ENCODE measurements around the gene EIPR1. TPM values are rescaled to one million over a fixed set of nuclear protein-coding genes. Genes with fewer than 3 reads are reported as not detected.

Gene EIPR1
- polyA plus RNA-seq, 1 experiment = 49.2 TPM

DNA sequence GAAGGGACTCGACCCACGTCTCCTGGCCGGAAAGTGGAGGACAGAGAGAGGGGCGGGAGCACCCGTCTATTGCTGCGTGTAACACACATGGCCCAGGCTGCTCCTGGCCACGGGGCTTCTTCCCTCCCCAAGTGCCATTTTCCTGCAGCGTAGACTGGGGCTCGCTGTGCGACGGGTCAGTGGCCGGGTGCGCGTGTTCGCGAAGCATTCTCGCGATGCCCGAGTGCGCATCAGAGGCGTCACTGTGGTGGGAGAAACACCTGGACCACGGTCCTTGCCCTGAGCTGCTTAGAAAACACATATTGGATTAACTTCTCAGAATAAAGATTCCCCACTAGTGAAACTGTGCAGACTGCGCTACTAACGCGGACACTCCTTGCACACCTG is 200.8 kb downstream of the EIPR1 start:
- H3K27me3 ChIP-seq (ENCODE audit: control insufficient read depth, insufficient read depth, low read length) = no peaks in the 10 kb centered on the region
- no peak overlapping the region for H3K4me3 ChIP-seq (ENCODE audit: low read depth, low read length)
- peaks cover 1% of the 10 kb centered on the region; the same call in 1 of the 2 replicates for H3K36me3 ChIP-seq (ENCODE audit: control insufficient read depth, insufficient read depth, low read length)
- POLR2A ChIA-PET = no interaction called here
- DNase-seq (ENCODE audit: low read depth) = no peak
- CTCF ChIA-PET = interaction anchor here (1.4 kb wide), 1 partner anchor 32 kb away, joined by 3 read pairs; no protein-coding TSS in a partner anchor
- no peak for TF ChIP-seq CTCF (IDR thresholded peaks at IDR 0.05; ENCODE audit: insufficient read depth, low read depth, low read length)

- Histone ChIP-seq H3K4me3 (ENCODE audit: low read depth, low read length) (no peak overlapping the region), H3K27me3 (ENCODE audit: control insufficient read depth, insufficient read depth, low read length) (no peaks in the 10 kb centered on the region), H3K36me3 (ENCODE audit: control insufficient read depth, insufficient read depth, low read length) (peaks cover 1% of the 10 kb centered on the region; the same call in 1 of the 2 replicates)
- ChIA-PET POLR2A (no interaction called here), CTCF (interaction anchor here (1.4 kb wide), 1 partner anchor 33 kb away, joined by 3 read pairs; no protein-coding TSS in a partner anchor)
- TF ChIP-seq CTCF (IDR thresholded peaks at IDR 0.05; ENCODE audit: insufficient read depth, low read depth, low read length) = no peak
- DNase-seq (ENCODE audit: low read depth) = no peak
Measured at GRCh38 chr2:3176071-3176868, 201.3 kb downstream of the EIPR1 start.

- POLR2A ChIA-PET = no interaction called here
- H3K4me3 ChIP-seq (ENCODE audit: low read depth, low read length) = no peak overlapping the region
- no peak for DNase-seq (ENCODE audit: low read depth)
- no peaks in the 10 kb centered on the region for H3K27me3 ChIP-seq (ENCODE audit: control insufficient read depth, insufficient read depth, low read length)
- TF ChIP-seq CTCF (IDR thresholded peaks at IDR 0.05; ENCODE audit: insufficient read depth, low read depth, low read length) = no peak
- H3K36me3 ChIP-seq (ENCODE audit: control insufficient read depth, insufficient read depth, low read length) = peaks cover 1% of the 10 kb centered on the region
- CTCF ChIA-PET = interaction anchor here (1.4 kb wide), 1 partner anchor 34 kb away, joined by 3 read pairs; no protein-coding TSS in a partner anchor
Measured at GRCh38 chr2:3175568-3175955, 202.1 kb downstream of the EIPR1 start.

- no peak for DNase-seq (ENCODE audit: low read depth)
- H3K4me3 ChIP-seq (ENCODE audit: low read depth, low read length) = no peak overlapping the region
- peaks cover 1% of the 10 kb centered on the region for H3K36me3 ChIP-seq (ENCODE audit: control insufficient read depth, insufficient read depth, low read length)
- no peaks in the 10 kb centered on the region for H3K27me3 ChIP-seq (ENCODE audit: control insufficient read depth, insufficient read depth, low read length)
- CTCF ChIA-PET = interaction anchor here (0.5 to 1.4 kb wide), 2 partner anchors 34 to 475 kb away, joined by 3 read pairs; no protein-coding TSS in a partner anchor
- POLR2A ChIA-PET = no interaction called here
- no peak for TF ChIP-seq CTCF (IDR thresholded peaks at IDR 0.05; ENCODE audit: insufficient read depth, low read depth, low read length)
Measured at GRCh38 chr2:3174626-3175567, 202.7 kb downstream of the EIPR1 start.

- Histone ChIP-seq H3K27me3 (ENCODE audit: control insufficient read depth, insufficient read depth, low read length) (no peaks in the 10 kb centered on the region), H3K4me3 (ENCODE audit: low read depth, low read length) (no peak overlapping the region), H3K36me3 (ENCODE audit: control insufficient read depth, insufficient read depth, low read length) (peaks cover 1% of the 10 kb centered on the region)
- DNase-seq (ENCODE audit: low read depth) = peak; percentile 4
- no peak for TF ChIP-seq CTCF (IDR thresholded peaks at IDR 0.05; ENCODE audit: insufficient read depth, low read depth, low read length)
- POLR2A ChIA-PET = no interaction called here
- CTCF ChIA-PET = no interaction called here
Measured at GRCh38 chr2:3173031-3173430, 204.6 kb downstream of the EIPR1 start.
